Mesenchymal stem cell (in vitro differentiated cells and primary cell): Measurements from ENCODE around the gene ADAMTSL3.

Source experiments
- DNase-seq: peaks from one replicate; pipeline ENCODE4 v3.0.0-alpha.2; 2013
- H2AFZ ChIP-seq: one replicate; pipeline ENCODE4 v1.6.1; 2013; ENCODE audit warnings: low read depth, mild to moderate bottlenecking, control low read depth, inconsistent platforms, low read length, moderate library complexity
- H2AK5ac ChIP-seq: 2 replicates; pipeline ENCODE4 v1.6.1; 2013; ENCODE audit warnings: low read length, moderate library complexity, mild to moderate bottlenecking, inconsistent platforms; ENCODE audit not compliant: severe bottlenecking
- H2BK120ac ChIP-seq: one replicate; pipeline ENCODE4 v1.6.1; 2013; ENCODE audit warnings: low read depth, mild to moderate bottlenecking, inconsistent platforms, low read length, moderate library complexity
- H2BK12ac ChIP-seq, 2 experiments: one replicate each; pipeline ENCODE4 v1.6.1; 2013; ENCODE audit warnings: inconsistent platforms in 2 of 2, low read length in 2 of 2, mild to moderate bottlenecking in 2 of 2, moderate library complexity in 2 of 2, control low read depth in 1 of 2
- H2BK15ac ChIP-seq: one replicate; pipeline ENCODE4 v1.6.1; 2013; ENCODE audit warnings: mild to moderate bottlenecking, low read depth, inconsistent platforms; ENCODE audit not compliant: poor library complexity, severe bottlenecking
- H2BK5ac ChIP-seq: 2 replicates; pipeline ENCODE4 v1.6.1; 2013; ENCODE audit warnings: low read depth, mild to moderate bottlenecking, low read length, control low read depth, inconsistent platforms; ENCODE audit not compliant: poor library complexity, severe bottlenecking
- H3K14ac ChIP-seq, 2 experiments: one replicate each; pipeline ENCODE4 v1.6.1; 2013; ENCODE audit warnings: inconsistent platforms in 2 of 2, low read length in 2 of 2, control low read depth in 1 of 2, mild to moderate bottlenecking in 1 of 2, moderate library complexity in 1 of 2
- H3K18ac ChIP-seq, 2 experiments: one replicate each; pipeline ENCODE4 v1.6.1; 2013; ENCODE audit warnings: inconsistent platforms in 2 of 2, low read length in 2 of 2, control low read depth in 1 of 2, low read depth in 1 of 2, mild to moderate bottlenecking in 1 of 2
- H3K23ac ChIP-seq, 2 experiments: one replicate each; pipeline ENCODE4 v1.6.1; 2013; ENCODE audit warnings: inconsistent platforms in 2 of 2, low read length in 2 of 2, mild to moderate bottlenecking in 2 of 2, moderate library complexity in 2 of 2, control low read depth in 1 of 2
- H3K27ac ChIP-seq: 2 replicates; pipeline ENCODE4 v1.5.1; 2013; ENCODE audit warnings: mild to moderate bottlenecking, moderate library complexity, low read length, control low read depth, inconsistent platforms; ENCODE audit not compliant: poor library complexity, severe bottlenecking
- H3K27me3 ChIP-seq, 2 experiments: 2 replicates each; pipeline versions ENCODE4 v1.6.1 to v1.7.0; 2013; ENCODE audit warnings: low read length in 2 of 2, mild to moderate bottlenecking in 2 of 2, moderate library complexity in 2 of 2, control low read depth in 1 of 2, inconsistent platforms in 1 of 2; ENCODE audit not compliant: control insufficient read depth in 1 of 2, insufficient read depth in 1 of 2
- H3K36me3 ChIP-seq, 2 experiments: 2 replicates each; pipeline versions ENCODE4 v1.6.1 to v1.7.0; 2013; ENCODE audit warnings: low read length in 2 of 2, control low read depth in 1 of 2, inconsistent platforms in 1 of 2, low read depth in 1 of 2, mild to moderate bottlenecking in 1 of 2; ENCODE audit not compliant: insufficient read depth in 2 of 2, control insufficient read depth in 1 of 2
- H3K4ac ChIP-seq, 2 experiments: one replicate each; pipeline ENCODE4 v1.6.1; 2013; ENCODE audit warnings: inconsistent platforms in 2 of 2, low read length in 2 of 2, mild to moderate bottlenecking in 2 of 2, moderate library complexity in 2 of 2, control low read depth in 1 of 2, low read depth in 1 of 2
- H3K4me1 ChIP-seq: 2 replicates; pipeline ENCODE4 v1.6.1; 2013; ENCODE audit warnings: low read depth, low read length, control low read depth; ENCODE audit not compliant: control insufficient read depth, insufficient read depth
- H3K4me2 ChIP-seq: 2 replicates; pipeline ENCODE4 v1.6.1; 2013; ENCODE audit warnings: low read length, mild to moderate bottlenecking, inconsistent platforms; ENCODE audit not compliant: poor library complexity, severe bottlenecking
- H3K4me3 ChIP-seq, 2 experiments: 2 replicates each; pipeline versions ENCODE4 v1.5.1 to v1.7.0; 2013; ENCODE audit warnings: low read length in 2 of 2, mild to moderate bottlenecking in 2 of 2, control low read depth in 1 of 2, low read depth in 1 of 2; ENCODE audit not compliant: insufficient read depth in 1 of 2
- H3K79me1 ChIP-seq: replicated peaks from 2 replicates; pipeline ENCODE4 v1.6.1; 2013; ENCODE audit warnings: mild to moderate bottlenecking, control low read depth, low read length, inconsistent platforms; ENCODE audit not compliant: poor library complexity, severe bottlenecking
- H3K9ac ChIP-seq: 2 replicates; pipeline ENCODE4 v1.7.0; 2013; ENCODE audit warnings: mild to moderate bottlenecking, low read length, moderate library complexity
- H3K9me3 ChIP-seq: 2 replicates; pipeline ENCODE4 v1.7.0; 2013; ENCODE audit warnings: mild to moderate bottlenecking, low read length; ENCODE audit not compliant: control insufficient read depth
- H4K8ac ChIP-seq: one replicate; pipeline ENCODE4 v1.6.1; 2013; ENCODE audit warnings: inconsistent platforms, mild to moderate bottlenecking, low read length, moderate library complexity
- H4K91ac ChIP-seq: one replicate; pipeline ENCODE4 v1.6.1; 2013; ENCODE audit warnings: mild to moderate bottlenecking, low read length, inconsistent platforms
- WGBS: methylation state at CpG from one replicate; pipeline ENCODE4 v1.1.7; 2013; ENCODE audit warnings: mixed read lengths; 5-methylcytosine and 5-hydroxymethylcytosine counted together

ADAMTSL3 gene

GRCh38 chr15:83734487-83734886 is 80.6 kb downstream of the ADAMTSL3 start:
- Histone ChIP-seq H3K4me3 (no peak overlapping the region), H4K8ac (no peak overlapping the region), H3K9ac (no peak overlapping the region), H2AK5ac (no peak overlapping the region), H3K18ac (no peak overlapping the region), H4K91ac (no peak overlapping the region), H3K4me2 (no peak overlapping the region), H3K27me3 (no peaks in the 10 kb centered on the region), H3K23ac (no peak overlapping the region), H3K4me1 (peaks cover 2% of the 10 kb centered on the region), H3K27ac (no peak overlapping the region), H2BK12ac (no peak overlapping the region), H2AFZ (no peak overlapping the region), H2BK15ac (no peak overlapping the region), H3K79me1 (no peaks in the 10 kb centered on the region), H3K9me3 (peaks cover 10% of the 10 kb centered on the region), H3K36me3 (no peaks in the 10 kb centered on the region), H2BK120ac (no peak overlapping the region), H2BK5ac (no peak overlapping the region), H3K4ac (no peak overlapping the region), H3K14ac (no peak overlapping the region)
- 64% methylated on average over 3 of the region's 3 CpGs for WGBS
- DNase-seq = no peak

- H3K79me1 ChIP-seq = no peaks in the 10 kb centered on the region
- no peak for DNase-seq
- H3K23ac ChIP-seq = peak overlapping the region in 1 of 2 experiments; percentile 59
Measured at GRCh38 chr15:83739629-83740028, 85.7 kb downstream of the ADAMTSL3 start.

GRCh38 chr15:83745771-83746170 is 91.8 kb downstream of the ADAMTSL3 start:
- Histone ChIP-seq H2BK15ac (no peak overlapping the region), H3K23ac (no peak overlapping the region), H3K18ac (no peak overlapping the region), H3K4ac (no peak overlapping the region), H2AK5ac (no peak overlapping the region), H2BK120ac (no peak overlapping the region), H3K4me1 (no peaks in the 10 kb centered on the region), H3K79me1 (no peaks in the 10 kb centered on the region), H2AFZ (no peak overlapping the region), H3K36me3 (no peaks in the 10 kb centered on the region), H3K27ac (no peak overlapping the region), H3K9ac (no peak overlapping the region), H3K14ac (no peak overlapping the region), H3K27me3 (no peaks in the 10 kb centered on the region), H4K8ac (no peak overlapping the region), H3K4me2 (no peak overlapping the region), H3K9me3 (no peaks in the 10 kb centered on the region), H2BK12ac (no peak overlapping the region), H3K4me3 (no peak overlapping the region), H4K91ac (no peak overlapping the region), H2BK5ac (no peak overlapping the region)
- 100% methylated on average over 1 of the region's 1 CpG for WGBS
- DNase-seq = no peak

More at GRCh38 chr15:83739629-83740028, 85.7 kb downstream of the ADAMTSL3 start:
- Histone ChIP-seq H2BK5ac (no peak overlapping the region), H2AFZ (no peak overlapping the region), H3K4ac (no peak overlapping the region), H3K4me3 (no peak overlapping the region), H2BK120ac (no peak overlapping the region), H3K27me3 (no peaks in the 10 kb centered on the region), H4K91ac (no peak overlapping the region), H3K4me2 (no peak overlapping the region), H3K27ac (no peak overlapping the region), H3K9me3 (no peaks in the 10 kb centered on the region), H2AK5ac (no peak overlapping the region), H3K36me3 (no peaks in the 10 kb centered on the region), H3K9ac (no peak overlapping the region), H3K14ac (no peak overlapping the region), H4K8ac (peak overlapping the region; percentile 69), H2BK12ac (no peak overlapping the region), H2BK15ac (no peak overlapping the region), H3K4me1 (peaks cover 4% of the 10 kb centered on the region), H3K18ac (no peak overlapping the region)
- 64% methylated on average over 3 of the region's 3 CpGs for WGBS

DNA sequence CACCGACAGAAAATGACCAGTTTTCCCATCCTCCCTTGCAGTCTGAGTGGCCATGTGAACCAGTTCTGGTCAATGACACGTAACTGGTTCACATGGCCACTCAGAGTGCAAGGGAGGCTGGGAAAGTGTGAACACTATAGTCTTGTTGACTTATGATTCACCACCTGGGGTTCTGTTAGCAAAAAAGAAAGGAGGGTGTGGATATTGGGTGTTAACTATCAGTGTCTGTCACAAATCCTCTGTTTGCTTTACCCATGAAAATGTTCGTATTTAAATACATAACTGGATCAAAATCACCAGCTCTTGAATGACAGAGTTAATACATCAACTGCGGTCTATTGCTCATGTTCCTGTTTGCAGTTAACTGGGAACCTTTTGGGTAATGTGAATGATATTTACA is 92.3 kb downstream of the ADAMTSL3 start:
- Histone ChIP-seq H3K36me3 (no peaks in the 10 kb centered on the region), H2BK12ac (no peak overlapping the region)
- WGBS = 94% methylated on average over 3 of the region's 4 CpGs

More for the DNA sequence above, 92.3 kb downstream of the ADAMTSL3 start:
- H3K27me3 ChIP-seq = no peaks in the 10 kb centered on the region
- no peak overlapping the region for H4K8ac ChIP-seq
- H3K79me1 ChIP-seq = no peaks in the 10 kb centered on the region
- no peak overlapping the region for H3K18ac ChIP-seq
- H3K4me2 ChIP-seq = no peak overlapping the region
- no peak overlapping the region for H2AFZ ChIP-seq
- no peak overlapping the region for H2BK15ac ChIP-seq
- H2BK120ac ChIP-seq = no peak overlapping the region
- H3K14ac ChIP-seq = no peak overlapping the region
- no peak overlapping the region for H3K27ac ChIP-seq
- H4K91ac ChIP-seq = no peak overlapping the region
- no peak overlapping the region for H3K4ac ChIP-seq
- no peak overlapping the region for H2AK5ac ChIP-seq
- H3K4me3 ChIP-seq = no peak overlapping the region
- H2BK5ac ChIP-seq = no peak overlapping the region
- DNase-seq = no peak
- H3K9ac ChIP-seq = no peak overlapping the region
- H3K4me1 ChIP-seq = no peaks in the 10 kb centered on the region
- H3K23ac ChIP-seq = no peak overlapping the region
- no peaks in the 10 kb centered on the region for H3K9me3 ChIP-seq
